Stimulated activated naive CD8-positive, alpha-beta T cell treated with anti-CD3 and anti-CD28 coated beads, Interleukin-15, amount 100 ng/mL, for 72 hours (primary cell): ENCODE data around the gene ATP6V1B1.
A peak's percentile ranks its signal among the peaks of the same experiment; 100 is the strongest.

ENCODE experiments used
- ATAC-seq: fragments of 150-1000 bp; cut with Tn5 transposase; 2 replicates; pipeline ENCODE4 v1.10.0; 2021; ENCODE audit warnings: mild to moderate bottlenecking, moderate library complexity
- DNase-seq, 2 donors: peaks; one replicate each; pipeline ENCODE4 v3.0.0; 2021 to 2022
- H3K27ac Mint-ChIP-seq, 2 donors: one replicate each; pipeline ENCODE4 v1.8.0; 2022; ENCODE audit warnings: mild to moderate bottlenecking in 2 of 2, mixed read lengths in 2 of 2, moderate library complexity in 2 of 2
- H3K27me3 Mint-ChIP-seq: one replicate; pipeline ENCODE4 v1.8.0; 2022; ENCODE audit warnings: mixed read lengths
- H3K4me1 Mint-ChIP-seq: one replicate; pipeline ENCODE4 v1.8.0; 2022; ENCODE audit warnings: mild to moderate bottlenecking, mixed read lengths
- H3K4me3 Mint-ChIP-seq, 2 donors: one replicate each; pipeline ENCODE4 v1.8.0; 2022; ENCODE audit warnings: mild to moderate bottlenecking in 2 of 2, mixed read lengths in 2 of 2, moderate library complexity in 1 of 2
- H3K9me3 Mint-ChIP-seq, 2 donors: one replicate each; pipeline ENCODE4 v1.8.0; 2022; ENCODE audit warnings: mixed read lengths in 2 of 2

Gene ATP6V1B1

GRCh38 chr2:70935468-70936164 is at the start of gene ATP6V1B1:
Gene ATP6V1B1 (plus strand): TSS chr2:70935900. CDS start chr2:70935955, 55 bp downstream.
- Mint-ChIP-seq H3K4me3 (no peak within 1 kb of the TSS), H3K27ac (peak within 1 kb of the TSS in 1 of 2 donors; percentile 17), H3K27me3 (peaks cover 41% of the 10 kb centered on the region), H3K4me1 (no peaks in the 10 kb centered on the region), H3K9me3 (no peaks in the 10 kb centered on the region)
- ATAC-seq, result no peak
- DNase-seq, result no peak

- H3K9me3 Mint-ChIP-seq, result no peaks in the 10 kb centered on the region
- peaks cover 35% of the 10 kb centered on the region for H3K4me1 Mint-ChIP-seq
- H3K4me3 Mint-ChIP-seq, result peak overlapping the region in 1 of 2 donors; percentile 80
- ATAC-seq, result no peak
- no peak overlapping the region for H3K27ac Mint-ChIP-seq
- DNase-seq, result no peak
- peaks cover 95% of the 10 kb centered on the region for H3K27me3 Mint-ChIP-seq
Measured at GRCh38 chr2:70886541-70886987, 49.1 kb upstream of the ATP6V1B1 start.

GRCh38 chr2:70887208-70887549 is 48.5 kb upstream of the ATP6V1B1 start:
- no peaks in the 10 kb centered on the region for H3K9me3 Mint-ChIP-seq
- H3K4me3 Mint-ChIP-seq, result peak overlapping the region; percentile 80 to 81
- peaks cover 35% of the 10 kb centered on the region for H3K4me1 Mint-ChIP-seq
- ATAC-seq (no peak), DNase-seq (no peak)
- H3K27me3 Mint-ChIP-seq, result peaks cover 95% of the 10 kb centered on the region
- peak overlapping the region in 1 of 2 donors; percentile 62 for H3K27ac Mint-ChIP-seq

GRCh38 chr2:70887550-70888246 is 48.0 kb upstream of the ATP6V1B1 start:
- no peaks in the 10 kb centered on the region for H3K9me3 Mint-ChIP-seq
- peak overlapping the region in 1 of 2 donors; percentile 58 for H3K27ac Mint-ChIP-seq
- peak overlapping the region; percentile 80 to 81 for H3K4me3 Mint-ChIP-seq
- DNase-seq (peak in 1 of 2 donors; percentile 51), ATAC-seq (peak; percentile 73)
- peaks cover 35% of the 10 kb centered on the region for H3K4me1 Mint-ChIP-seq
- peaks cover 95% of the 10 kb centered on the region for H3K27me3 Mint-ChIP-seq

- Mint-ChIP-seq H3K27me3 (peaks cover 95% of the 10 kb centered on the region), H3K4me1 (peaks cover 35% of the 10 kb centered on the region), H3K27ac (no peak overlapping the region), H3K9me3 (no peaks in the 10 kb centered on the region), H3K4me3 (peak overlapping the region; percentile 80 to 81)
- DNase-seq (no peak), ATAC-seq (peak; percentile 39)
Measured at GRCh38 chr2:70888366-70888922, 47.3 kb upstream of the ATP6V1B1 start.

- DNase-seq (no peak), ATAC-seq (no peak)
- peaks cover 95% of the 10 kb centered on the region for H3K27me3 Mint-ChIP-seq
- H3K9me3 Mint-ChIP-seq, result no peaks in the 10 kb centered on the region
- H3K4me1 Mint-ChIP-seq, result peaks cover 35% of the 10 kb centered on the region
- H3K4me3 Mint-ChIP-seq, result peak overlapping the region; percentile 80 to 81
- no peak overlapping the region for H3K27ac Mint-ChIP-seq
Measured at GRCh38 chr2:70888923-70889715, 46.6 kb upstream of the ATP6V1B1 start.

- Mint-ChIP-seq H3K4me1 (peaks cover 35% of the 10 kb centered on the region), H3K9me3 (no peaks in the 10 kb centered on the region), H3K4me3 (peak overlapping the region in 1 of 2 donors; percentile 81), H3K27ac (no peak overlapping the region), H3K27me3 (peaks cover 95% of the 10 kb centered on the region)
- ATAC-seq (no peak), DNase-seq (no peak)
Measured at GRCh38 chr2:70889716-70890037, 46.0 kb upstream of the ATP6V1B1 start.

GRCh38 chr2:70890469-70891065 is 45.1 kb upstream of the ATP6V1B1 start:
- Mint-ChIP-seq H3K27ac (no peak overlapping the region), H3K4me3 (no peak overlapping the region), H3K9me3 (no peaks in the 10 kb centered on the region), H3K27me3 (peaks cover 97% of the 10 kb centered on the region), H3K4me1 (peaks cover 35% of the 10 kb centered on the region)
- no peak for DNase-seq
- no peak for ATAC-seq

- Mint-ChIP-seq H3K9me3 (no peaks in the 10 kb centered on the region), H3K4me3 (no peak overlapping the region), H3K4me1 (peaks cover 37% of the 10 kb centered on the region), H3K27me3 (peaks cover 100% of the 10 kb centered on the region), H3K27ac (no peak overlapping the region)
- no peak for DNase-seq
- no peak for ATAC-seq
Measured at GRCh38 chr2:70891572-70892357, 43.9 kb upstream of the ATP6V1B1 start.

- Mint-ChIP-seq H3K9me3 (no peaks in the 10 kb centered on the region), H3K27ac (no peak overlapping the region), H3K4me3 (no peak overlapping the region), H3K27me3 (peaks cover 100% of the 10 kb centered on the region), H3K4me1 (peaks cover 37% of the 10 kb centered on the region)
- DNase-seq, result no peak
- no peak for ATAC-seq
Measured at GRCh38 chr2:70892750-70893149, 43.0 kb upstream of the ATP6V1B1 start.

GRCh38 chr2:70893186-70893585 is 42.5 kb upstream of the ATP6V1B1 start:
- no peak overlapping the region for H3K27ac Mint-ChIP-seq
- peaks cover 37% of the 10 kb centered on the region for H3K4me1 Mint-ChIP-seq
- DNase-seq, result no peak
- no peaks in the 10 kb centered on the region for H3K9me3 Mint-ChIP-seq
- H3K27me3 Mint-ChIP-seq, result peaks cover 100% of the 10 kb centered on the region
- no peak for ATAC-seq
- H3K4me3 Mint-ChIP-seq, result no peak overlapping the region

GRCh38 chr2:70894765-70895164 is 40.9 kb upstream of the ATP6V1B1 start:
- peaks cover 37% of the 10 kb centered on the region for H3K4me1 Mint-ChIP-seq
- H3K9me3 Mint-ChIP-seq, result no peaks in the 10 kb centered on the region
- ATAC-seq, result no peak
- DNase-seq, result no peak
- no peak overlapping the region for H3K4me3 Mint-ChIP-seq
- H3K27me3 Mint-ChIP-seq, result peaks cover 100% of the 10 kb centered on the region
- no peak overlapping the region for H3K27ac Mint-ChIP-seq

GRCh38 chr2:70895249-70895648 is 40.5 kb upstream of the ATP6V1B1 start:
- Mint-ChIP-seq H3K9me3 (no peaks in the 10 kb centered on the region), H3K27ac (no peak overlapping the region), H3K27me3 (peaks cover 100% of the 10 kb centered on the region), H3K4me3 (no peak overlapping the region), H3K4me1 (peaks cover 41% of the 10 kb centered on the region)
- DNase-seq, result no peak
- no peak for ATAC-seq

GRCh38 chr2:70895998-70896764 is 39.5 kb upstream of the ATP6V1B1 start:
- ATAC-seq, result no peak
- H3K27ac Mint-ChIP-seq, result no peak overlapping the region

More at GRCh38 chr2:70895998-70896764, 39.5 kb upstream of the ATP6V1B1 start:
- H3K4me1 Mint-ChIP-seq, result peaks cover 51% of the 10 kb centered on the region
- H3K4me3 Mint-ChIP-seq, result no peak overlapping the region
- DNase-seq, result no peak
- H3K27me3 Mint-ChIP-seq, result peaks cover 100% of the 10 kb centered on the region
- no peaks in the 10 kb centered on the region for H3K9me3 Mint-ChIP-seq
